ENCODE data around the gene SPDYE1.

Gene SPDYE1

DNA sequence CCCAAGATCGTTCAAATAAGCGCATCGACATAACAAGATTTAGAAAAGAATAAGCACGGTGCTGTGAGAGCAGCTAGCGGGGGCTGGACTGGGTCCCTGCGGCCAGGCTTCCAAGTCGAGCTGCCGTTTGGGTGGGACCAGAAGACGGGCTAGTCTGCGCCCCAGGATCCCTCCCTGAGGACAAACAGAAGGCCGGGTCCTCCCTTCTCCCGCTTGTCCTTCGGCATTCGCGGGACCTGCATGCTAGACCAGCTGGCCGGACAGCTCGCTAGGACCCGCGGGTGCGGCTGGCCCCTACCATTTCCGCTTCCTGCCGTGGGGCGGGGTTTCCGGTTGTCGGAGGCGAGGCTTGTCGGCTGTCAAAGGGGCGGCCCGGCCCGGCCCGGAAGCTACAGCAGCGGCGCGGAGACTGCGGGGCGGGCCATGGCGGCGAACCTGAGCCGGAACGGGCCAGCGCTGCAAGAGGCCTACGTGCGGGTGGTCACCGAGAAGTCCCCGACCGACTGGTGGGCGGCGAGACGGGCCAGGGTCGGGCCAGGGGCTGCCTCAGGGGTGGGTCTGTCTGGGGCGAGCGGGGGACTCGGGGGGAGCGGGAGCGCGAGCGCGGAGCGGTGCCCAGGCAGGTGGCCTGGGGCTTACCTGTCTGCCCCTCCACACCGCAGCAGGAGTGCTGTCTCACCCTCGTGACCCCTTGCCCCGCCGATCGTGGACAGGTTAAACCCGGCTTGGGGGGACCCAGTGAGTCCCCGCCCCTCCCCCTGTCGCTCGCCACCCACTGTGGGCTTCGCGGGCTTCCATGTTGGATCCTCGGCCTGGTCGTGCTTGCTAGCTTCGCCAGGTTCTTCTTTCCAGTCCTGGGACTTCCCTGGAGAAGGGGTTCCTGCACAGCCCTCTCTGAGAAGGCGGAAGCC is 46.9 kb downstream of the SPDYE1 start, which contains the start of gene DBNL:
TSS of gene DBNL (plus strand) at position 388 of the 911 bp plus-strand sequence. CDS start at position 424, 36 bp downstream.
- peak; percentile 70 for DNase-seq (ENCODE audit: low read depth)

DNA sequence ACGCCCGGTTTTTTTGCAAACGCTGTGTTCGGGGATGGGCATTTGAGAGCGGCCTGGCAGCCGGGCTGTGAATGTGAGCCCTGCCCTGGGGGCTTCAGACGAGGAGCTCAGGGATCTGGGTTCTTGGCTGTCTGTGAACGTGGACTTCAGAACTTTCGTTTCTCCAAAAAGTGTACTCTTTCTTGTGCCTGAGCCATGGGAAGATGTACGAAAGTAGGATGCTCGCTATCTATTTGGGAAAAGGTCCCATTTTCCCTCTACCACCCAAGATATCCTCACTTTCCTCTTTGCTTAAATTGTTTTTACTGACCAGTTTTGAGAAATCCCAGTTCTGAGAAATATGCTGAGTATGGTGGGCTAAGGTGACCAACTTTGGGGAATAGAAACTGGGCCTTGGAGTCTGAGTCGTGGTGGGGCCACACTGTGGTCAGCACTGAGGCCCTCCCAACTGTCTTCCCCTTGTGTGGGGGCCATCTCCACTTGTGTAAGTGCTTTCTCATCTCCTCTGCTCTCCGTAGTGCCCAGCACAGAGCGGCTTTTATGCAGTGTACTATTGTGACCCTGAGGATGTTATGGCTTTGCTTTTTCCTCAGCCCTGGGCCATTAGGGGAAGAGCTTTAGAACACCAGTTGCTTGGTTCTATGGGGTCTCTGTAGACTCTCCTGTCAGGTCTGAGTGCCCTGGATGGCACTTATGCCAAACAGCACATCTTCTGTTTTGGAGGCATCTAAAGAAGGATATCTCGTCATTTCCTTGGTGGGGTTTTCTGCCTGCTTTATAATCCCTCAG is 47.7 kb downstream of the SPDYE1 start:
- DNase-seq (ENCODE audit: low read depth), result no peak

DNA sequence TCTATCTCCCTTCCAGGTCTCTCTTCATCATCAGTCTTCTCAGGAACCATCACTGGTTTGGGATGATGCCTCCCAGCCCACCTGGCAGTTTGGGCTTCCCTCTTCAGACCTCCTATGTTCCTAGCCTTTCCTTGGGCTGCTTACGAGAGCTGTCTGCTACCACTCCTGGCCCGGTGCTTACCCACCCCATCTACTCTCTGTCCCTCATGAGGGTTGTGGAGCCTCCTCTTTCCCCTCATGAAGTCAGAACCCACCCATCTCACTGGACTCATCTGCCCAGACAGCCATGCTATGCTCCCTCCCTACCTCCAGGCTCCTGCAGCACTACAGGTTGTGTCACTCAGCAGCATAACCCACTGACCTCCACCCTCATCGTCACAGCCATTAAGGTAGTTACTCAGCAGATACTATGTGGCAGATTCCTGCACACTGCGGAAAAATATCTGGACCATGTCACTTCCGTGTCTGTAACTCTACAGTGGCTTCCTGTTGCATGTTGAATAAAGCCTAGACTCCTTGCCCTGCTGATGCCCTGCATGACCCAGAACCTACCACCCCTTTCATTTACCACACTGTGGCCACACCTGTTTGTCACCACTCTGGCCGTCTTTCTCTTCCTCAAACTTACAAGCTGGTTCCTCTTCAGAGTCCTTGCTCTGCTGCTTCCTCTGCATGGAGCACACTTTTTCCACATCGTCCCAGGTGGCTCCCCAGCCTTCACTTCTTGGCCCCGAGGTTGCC is 48.8 kb downstream of the SPDYE1 start:
- no peak for DNase-seq (ENCODE audit: low read depth)

DNA sequence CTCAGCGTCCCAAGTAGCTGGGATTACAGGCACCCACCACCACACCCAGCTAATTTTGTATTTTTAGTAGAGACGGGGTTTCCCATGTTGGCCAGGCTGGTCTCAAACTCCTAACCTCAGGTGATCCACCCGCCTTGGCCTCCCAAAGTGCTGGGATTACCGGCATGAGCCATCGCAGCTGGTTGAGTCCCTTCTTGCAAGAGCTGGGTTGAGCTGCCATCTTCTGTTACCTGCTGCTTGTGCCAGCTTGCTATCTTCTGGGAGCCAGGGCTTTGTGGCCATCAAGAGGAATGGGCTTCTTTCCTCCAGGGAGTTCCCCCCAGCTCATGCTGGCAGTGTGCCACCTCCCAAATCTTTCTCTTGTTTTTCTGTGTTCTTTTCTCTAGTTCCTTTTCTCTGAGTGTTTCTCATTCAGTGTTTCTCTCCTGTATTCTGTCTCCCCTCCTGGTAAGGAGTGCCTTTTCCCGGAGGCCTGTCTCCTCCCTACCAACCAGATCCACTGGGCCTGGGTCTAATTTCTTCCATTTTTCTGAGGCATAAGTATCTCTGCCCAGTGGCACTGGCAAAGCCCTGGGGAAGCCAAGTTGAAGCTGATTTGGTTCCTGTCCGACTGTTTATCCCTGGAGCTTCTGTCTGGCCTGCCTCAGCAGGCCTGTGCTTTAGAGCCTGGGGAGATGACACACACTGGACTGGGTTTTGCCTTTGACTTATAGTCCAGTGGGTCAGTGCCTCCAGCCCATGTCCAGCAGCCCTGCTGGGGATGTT is 50.5 kb downstream of the SPDYE1 start:
- no peak for DNase-seq (ENCODE audit: low read depth)

DNA sequence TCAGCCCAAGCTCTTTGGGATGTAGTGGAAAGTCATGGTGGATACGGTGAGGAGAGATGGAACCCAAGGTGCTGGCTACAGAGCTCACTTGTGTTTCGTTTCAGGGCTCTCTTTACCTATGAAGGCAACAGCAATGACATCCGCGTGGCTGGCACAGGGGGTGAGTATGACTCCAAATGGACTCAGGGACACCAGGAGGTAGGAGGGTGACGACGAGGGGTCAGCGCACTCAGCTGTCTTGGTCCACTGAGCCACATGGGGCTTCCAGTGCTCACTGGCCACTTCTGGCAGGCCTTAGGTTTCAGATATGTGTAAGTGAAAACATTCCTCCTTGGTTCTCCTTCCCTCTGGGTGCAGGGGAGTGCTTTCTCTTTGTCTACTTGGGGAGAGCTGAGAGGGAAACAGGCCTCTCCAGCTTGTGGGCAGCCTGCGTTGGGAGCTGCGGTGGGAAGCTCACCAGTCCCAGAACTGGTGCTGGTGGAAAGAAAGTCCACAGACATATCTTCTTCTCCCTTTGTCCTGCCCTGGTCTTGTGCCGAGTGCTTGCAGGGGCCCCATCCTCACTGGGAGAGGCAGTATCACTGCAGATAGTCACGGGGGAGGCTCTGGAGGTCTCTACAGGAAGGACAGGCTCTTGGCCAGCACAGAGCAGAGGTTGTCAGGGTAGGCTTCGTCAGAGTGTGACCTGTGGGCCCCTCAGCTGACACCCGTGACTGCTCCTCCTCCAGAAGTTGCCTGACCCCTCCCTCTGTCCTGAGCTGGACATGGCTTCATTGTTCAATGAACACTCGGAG is 52.6 kb downstream of the SPDYE1 start:
- no peak for DNase-seq (ENCODE audit: low read depth)

DNA sequence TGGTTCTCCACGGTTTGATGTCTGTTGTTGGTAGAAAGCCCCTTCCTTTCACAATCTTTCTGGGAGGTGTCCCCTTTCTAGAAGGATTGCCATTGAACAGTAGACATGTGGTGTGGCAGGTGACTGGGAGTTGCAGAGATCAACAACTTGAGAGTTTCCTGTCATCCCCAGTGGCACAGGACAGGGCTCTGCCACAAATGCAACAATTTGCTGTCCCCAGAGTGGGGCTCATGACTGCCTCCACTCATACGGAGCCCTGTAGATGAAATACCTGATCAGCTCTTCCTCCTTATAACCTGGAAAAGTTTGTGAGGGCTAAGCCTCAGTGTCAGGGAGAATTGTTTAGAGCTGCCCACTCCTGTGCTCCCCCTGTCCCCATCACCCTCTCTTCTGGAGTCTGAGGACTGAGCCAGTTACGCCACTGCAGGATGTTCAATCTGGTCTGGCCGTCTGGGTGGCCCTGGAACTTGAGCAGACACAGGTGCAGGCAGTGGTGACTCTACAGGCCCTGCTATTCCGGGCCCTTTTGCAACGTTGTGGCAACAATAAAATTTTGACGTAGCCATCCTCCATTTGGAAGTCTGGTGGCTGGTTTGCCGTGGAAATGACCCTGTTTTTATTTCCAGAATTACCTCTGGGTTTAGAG is 53.3 kb downstream of the SPDYE1 start:
- no peak for DNase-seq (ENCODE audit: low read depth)

DNA sequence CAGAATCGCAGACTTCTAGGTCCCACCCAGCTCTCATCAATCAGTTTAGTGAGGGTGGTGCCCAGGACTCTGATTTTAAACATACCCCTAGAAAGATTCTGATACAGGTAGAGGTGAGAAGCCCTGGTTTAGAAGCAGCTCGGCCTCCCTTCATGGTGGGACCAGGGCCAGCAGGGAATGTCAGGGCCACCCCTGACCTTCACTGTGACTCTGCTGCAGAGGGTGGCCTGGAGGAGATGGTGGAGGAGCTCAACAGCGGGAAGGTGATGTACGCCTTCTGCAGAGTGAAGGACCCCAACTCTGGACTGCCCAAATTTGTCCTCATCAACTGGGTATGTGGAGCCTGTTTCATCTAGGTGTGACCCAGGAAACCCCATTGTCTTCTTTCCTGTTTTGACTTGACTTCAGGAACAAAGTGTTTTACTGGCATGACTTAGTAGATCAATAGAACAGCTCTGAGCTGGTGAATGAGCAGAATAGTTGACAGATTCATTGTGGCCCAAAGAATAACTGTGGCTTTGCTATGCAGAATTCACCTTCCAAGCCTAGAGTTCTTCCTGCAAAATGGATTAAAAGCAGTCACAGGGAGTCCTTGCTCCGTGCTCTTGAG is 54.0 kb downstream of the SPDYE1 start:
- DNase-seq (ENCODE audit: low read depth), result no peak

DNA sequence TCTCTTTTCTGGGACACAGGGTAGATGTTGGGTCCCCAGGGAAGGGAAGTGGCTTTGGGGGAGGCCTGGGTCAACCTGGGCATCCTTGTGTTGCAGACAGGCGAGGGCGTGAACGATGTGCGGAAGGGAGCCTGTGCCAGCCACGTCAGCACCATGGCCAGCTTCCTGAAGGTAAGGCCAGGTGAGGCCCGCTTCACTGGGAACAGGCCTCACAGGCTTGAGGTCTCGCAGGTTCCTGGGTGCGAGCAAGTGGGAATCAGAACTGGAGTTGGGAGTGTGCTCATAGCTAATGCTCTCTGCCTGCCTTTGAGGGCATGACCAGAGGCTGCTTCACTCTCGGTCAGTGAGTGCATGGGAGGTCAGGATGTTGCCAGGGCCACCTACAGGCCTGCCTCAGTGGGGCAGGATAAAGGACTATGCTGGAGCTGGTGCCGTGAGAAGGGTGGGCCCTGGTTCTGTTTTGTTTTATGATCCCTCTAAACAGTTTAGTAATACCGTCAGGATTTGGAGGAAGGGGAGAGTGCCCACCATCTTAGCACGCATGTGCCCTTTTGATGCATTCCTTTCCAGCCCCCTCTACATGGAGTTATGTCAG is 55.2 kb downstream of the SPDYE1 start:
- DNase-seq (ENCODE audit: low read depth), result no peak

DNA sequence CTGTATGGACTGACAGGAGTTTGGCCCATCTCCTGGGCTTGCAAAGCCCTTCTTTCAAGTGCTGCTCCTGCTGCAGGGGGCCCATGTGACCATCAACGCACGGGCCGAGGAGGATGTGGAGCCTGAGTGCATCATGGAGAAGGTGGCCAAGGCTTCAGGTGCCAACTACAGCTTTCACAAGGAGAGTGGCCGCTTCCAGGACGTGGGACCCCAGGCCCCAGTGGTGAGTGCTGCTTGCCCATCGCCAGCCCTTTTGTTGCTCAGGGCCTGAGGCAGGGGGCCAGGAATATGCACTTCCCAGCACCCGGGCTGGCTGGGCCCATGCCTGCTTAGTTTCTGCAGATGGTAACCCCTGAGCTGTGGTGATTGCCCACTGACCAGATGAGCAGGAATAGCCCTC is 59.0 kb downstream of the SPDYE1 start:
- no peak for DNase-seq (ENCODE audit: low read depth)

DNA sequence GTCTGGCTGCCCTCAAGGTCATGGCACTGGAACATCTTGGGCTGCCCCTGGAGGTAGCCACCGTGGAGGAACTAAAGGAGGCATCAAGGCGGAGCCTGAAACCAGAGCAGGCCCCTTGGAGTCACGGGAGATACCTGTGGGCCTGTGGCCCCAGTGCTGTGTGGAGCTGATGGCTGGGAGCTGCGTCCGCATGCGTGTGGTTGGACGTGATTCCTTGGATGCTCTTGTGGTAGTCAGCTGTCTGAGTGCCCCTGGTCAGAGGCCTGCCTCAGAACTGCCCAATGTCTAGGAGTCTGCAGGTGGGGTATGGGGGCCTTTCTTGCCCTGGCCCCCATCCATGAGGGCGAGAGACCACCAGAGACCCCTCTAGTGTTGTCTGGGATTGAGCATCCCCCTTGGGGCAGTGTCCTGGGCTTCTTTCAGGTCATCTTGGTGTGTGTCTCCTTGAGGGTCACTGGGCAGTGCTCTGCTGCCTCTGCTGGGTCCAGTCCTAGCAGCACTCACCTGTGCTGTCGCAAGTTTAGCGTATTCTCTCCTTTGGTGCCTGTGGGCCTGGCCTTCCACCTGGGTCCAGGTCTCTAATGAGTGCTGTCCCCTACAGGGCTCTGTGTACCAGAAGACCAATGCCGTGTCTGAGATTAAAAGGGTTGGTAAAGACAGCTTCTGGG is 59.6 kb downstream of the SPDYE1 start:
- no peak for DNase-seq (ENCODE audit: low read depth)

DNA sequence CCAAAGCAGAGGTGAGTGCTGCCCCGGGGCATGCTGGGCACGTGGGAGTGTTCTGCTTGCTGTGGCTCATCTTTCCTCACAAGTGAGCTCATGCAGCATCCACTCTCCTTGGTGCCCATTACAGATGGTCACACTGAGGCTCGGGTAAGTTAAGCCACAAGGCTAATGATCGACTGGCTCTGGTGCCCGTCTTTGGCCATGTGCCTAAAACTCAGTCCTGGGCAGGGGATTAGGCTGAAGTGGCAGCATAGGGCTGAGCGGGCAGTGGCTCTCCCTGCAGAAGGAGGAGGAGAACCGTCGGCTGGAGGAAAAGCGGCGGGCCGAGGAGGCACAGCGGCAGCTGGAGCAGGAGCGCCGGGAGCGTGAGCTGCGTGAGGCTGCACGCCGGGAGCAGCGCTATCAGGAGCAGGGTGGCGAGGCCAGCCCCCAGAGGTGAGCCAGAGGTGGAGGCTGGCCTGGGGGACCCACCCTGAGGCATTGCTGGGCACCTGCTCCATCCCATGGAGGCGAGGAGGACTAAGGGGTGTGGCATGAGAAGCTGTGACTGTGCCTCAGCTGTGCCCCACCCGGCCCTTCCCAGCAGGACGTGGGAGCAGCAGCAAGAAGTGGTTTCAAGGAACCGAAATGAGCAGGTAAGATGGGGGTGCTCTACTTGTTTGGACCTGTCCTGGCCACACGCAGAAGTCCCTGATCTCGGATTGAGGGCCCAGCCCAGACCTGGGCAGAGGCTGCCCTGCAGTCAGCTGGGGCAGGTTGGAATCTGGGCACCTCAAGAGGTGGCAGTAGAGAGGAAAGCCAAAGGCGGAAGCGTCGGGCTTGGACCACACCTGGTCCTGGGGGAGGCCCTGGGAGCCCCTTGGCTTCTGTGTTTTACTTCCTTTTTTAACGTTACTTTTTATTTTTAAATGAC is 60.4 kb downstream of the SPDYE1 start:
- DNase-seq (ENCODE audit: low read depth), result no peak

DNA sequence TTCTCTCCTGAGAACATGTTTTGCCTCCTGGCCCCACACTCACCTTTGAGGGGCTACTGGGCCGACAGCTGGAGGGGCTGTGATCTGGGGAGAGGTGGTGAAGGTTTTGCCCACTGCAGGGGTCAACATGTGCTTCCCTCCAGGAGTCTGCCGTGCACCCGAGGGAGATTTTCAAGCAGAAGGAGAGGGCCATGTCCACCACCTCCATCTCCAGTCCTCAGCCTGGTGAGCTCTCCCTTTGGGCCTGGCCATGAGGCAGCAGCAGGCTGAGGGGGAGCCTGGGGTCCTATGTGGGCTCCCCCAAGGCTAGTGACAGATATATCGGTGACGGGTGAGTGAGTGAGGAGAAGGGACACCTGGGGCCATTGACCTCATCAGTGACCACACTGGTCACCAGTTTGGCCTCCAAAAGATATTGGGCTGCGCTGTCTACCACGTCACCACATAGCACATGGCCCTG is 61.1 kb downstream of the SPDYE1 start:
- DNase-seq (ENCODE audit: low read depth), result no peak

DNA sequence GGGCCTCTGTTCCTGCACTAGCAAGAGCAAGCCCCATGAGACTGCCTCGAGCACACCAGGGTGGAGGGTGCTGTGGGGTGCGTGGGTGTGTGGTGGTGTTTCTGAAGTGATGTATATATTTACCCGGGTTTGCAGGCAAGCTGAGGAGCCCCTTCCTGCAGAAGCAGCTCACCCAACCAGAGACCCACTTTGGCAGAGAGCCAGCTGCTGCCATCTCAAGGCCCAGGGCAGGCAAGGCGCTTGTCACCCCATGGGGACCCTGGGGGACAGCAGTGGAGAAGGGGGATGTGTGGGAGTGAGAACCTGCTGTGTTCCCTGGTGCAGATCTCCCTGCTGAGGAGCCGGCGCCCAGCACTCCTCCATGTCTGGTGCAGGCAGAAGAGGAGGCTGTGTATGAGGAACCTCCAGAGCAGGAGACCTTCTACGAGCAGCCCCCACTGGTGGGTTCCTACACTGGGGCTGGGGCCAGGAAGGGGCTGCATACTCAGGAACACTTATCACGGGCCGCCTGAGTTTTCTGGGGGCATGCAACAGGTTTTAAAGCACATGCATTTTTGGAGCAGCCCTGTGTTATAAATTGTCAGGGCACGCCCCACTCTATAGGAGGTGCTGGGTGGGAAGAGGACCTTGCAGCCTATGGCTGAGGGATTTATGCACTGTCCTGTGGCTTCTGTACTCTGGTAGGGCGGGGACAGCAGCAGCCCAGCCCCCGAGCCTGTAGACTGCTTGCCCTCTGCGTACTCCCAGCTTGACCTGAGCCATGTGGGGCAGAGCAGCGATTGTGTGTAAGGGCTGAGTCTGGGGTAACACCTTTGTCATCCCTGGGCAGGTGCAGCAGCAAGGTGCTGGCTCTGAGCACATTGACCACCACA is 61.8 kb downstream of the SPDYE1 start:
- DNase-seq (ENCODE audit: low read depth), result no peak
